ENCODE data around the gene PSMB2.

Gene PSMB2

GRCh38 chr1:35561297-35561971 lies 79.9 kb downstream of the PSMB2 start:
- no peaks in the 10 kb centered on the region for H3K27me3 ChIP-seq (ENCODE audit: insufficient read depth, poor library complexity, severe bottlenecking)
- no peak overlapping the region for H3K27ac ChIP-seq (replicated peaks)
- DNase-seq (ENCODE audit: low read depth in 1 of 2, low spot score in 1 of 2): no peak
- H3K4me3 ChIP-seq (replicated peaks; ENCODE audit: insufficient read depth, low read length): no peak overlapping the region
- no peak for TF ChIP-seq POLR2AphosphoS5 (IDR thresholded peaks at IDR 0.05; ENCODE audit: low read depth)
- TF ChIP-seq GABPA (IDR thresholded peaks at IDR 0.05; ENCODE audit: low read depth): no peak
- TF ChIP-seq SPI1 (IDR thresholded peaks at IDR 0.05; ENCODE audit: borderline replicate concordance, low read depth): no peak
- TF ChIP-seq CTCF (IDR thresholded peaks at IDR 0.05; ENCODE audit: insufficient read depth, low read length): no peak
- TF ChIP-seq REST (IDR thresholded peaks at IDR 0.05; ENCODE audit: insufficient replicate concordance, low read depth): no peak

- TF ChIP-seq SPI1 (IDR thresholded peaks at IDR 0.05; ENCODE audit: borderline replicate concordance, low read depth) (no peak), REST (IDR thresholded peaks at IDR 0.05; ENCODE audit: insufficient replicate concordance, low read depth) (no peak), GABPA (IDR thresholded peaks at IDR 0.05; ENCODE audit: low read depth) (no peak), POLR2AphosphoS5 (IDR thresholded peaks at IDR 0.05; ENCODE audit: low read depth) (no peak), CTCF (IDR thresholded peaks at IDR 0.05; ENCODE audit: insufficient read depth, low read length) (no peak)
- no peak for DNase-seq (ENCODE audit: low read depth in 1 of 2, low spot score in 1 of 2)
- Histone ChIP-seq H3K27me3 (ENCODE audit: insufficient read depth, poor library complexity, severe bottlenecking) (no peaks in the 10 kb centered on the region), H3K27ac (replicated peaks) (no peak overlapping the region), H3K4me3 (replicated peaks; ENCODE audit: insufficient read depth, low read length) (no peak overlapping the region)
These were observed 80.8 kb downstream of the PSMB2 start for GRCh38 chr1:35560256-35561225.

- TF ChIP-seq SPI1 (IDR thresholded peaks at IDR 0.05; ENCODE audit: borderline replicate concordance, low read depth) (no peak), REST (IDR thresholded peaks at IDR 0.05; ENCODE audit: insufficient replicate concordance, low read depth) (no peak), GABPA (IDR thresholded peaks at IDR 0.05; ENCODE audit: low read depth) (no peak), POLR2AphosphoS5 (IDR thresholded peaks at IDR 0.05; ENCODE audit: low read depth) (no peak), CTCF (IDR thresholded peaks at IDR 0.05; ENCODE audit: insufficient read depth, low read length) (no peak)
- H3K4me3 ChIP-seq (replicated peaks; ENCODE audit: insufficient read depth, low read length): no peak overlapping the region
- no peak for DNase-seq (ENCODE audit: low read depth in 1 of 2, low spot score in 1 of 2)
- no peak overlapping the region for H3K27ac ChIP-seq (replicated peaks)
- H3K27me3 ChIP-seq (ENCODE audit: insufficient read depth, poor library complexity, severe bottlenecking): no peaks in the 10 kb centered on the region
These were observed 81.9 kb downstream of the PSMB2 start for GRCh38 chr1:35559317-35559944.

All from HL-60 (cell line).